H4 (cell line): ENCODE data around the gene SEC24D. TPM values are rescaled to one million over a fixed set of nuclear protein-coding genes. Genes with fewer than 3 reads are reported as not detected.

Experiments used
- DNase-seq: peaks from one replicate; pipeline ENCODE4 v3.0.0-alpha.2; 2015; ENCODE audit warnings: low spot score
- total RNA-seq: library from RNA; depleted of rRNA; stranded (reverse); fragments of >200 nt; shearing (Covaris generic); gene quantifications from 2 replicates; pipeline ENCODE4 v1.2.3, GENCODE V29; 2014; rRNA removed

SEC24D gene
- total RNA-seq, 1 experiment from 2014 or later: 62.8 TPM

GRCh38 chr4:118718511-118719170, 117.3 kb downstream of the SEC24D start:
- DNase-seq: no peak

DNA sequence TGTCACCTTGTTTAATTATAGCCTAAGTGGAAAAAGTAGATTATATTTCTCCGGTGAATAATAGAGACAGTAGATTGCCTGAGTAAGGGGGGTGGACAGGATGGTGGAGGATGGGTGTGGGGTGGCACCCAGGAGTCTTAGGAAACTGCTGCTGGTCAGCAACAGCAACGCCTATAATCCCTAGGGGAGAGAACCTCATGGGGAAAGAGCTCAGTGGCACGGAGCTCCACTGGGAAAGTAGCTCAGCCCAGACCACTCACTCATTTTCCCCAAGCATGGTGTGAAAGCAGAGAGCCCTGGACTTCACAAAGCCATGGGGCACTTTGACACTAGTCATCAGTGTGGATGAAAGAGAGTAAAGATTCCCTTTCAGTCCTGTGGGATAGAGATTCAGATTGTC, 119.6 kb downstream of the SEC24D start:
- DNase-seq: no peak

DNA sequence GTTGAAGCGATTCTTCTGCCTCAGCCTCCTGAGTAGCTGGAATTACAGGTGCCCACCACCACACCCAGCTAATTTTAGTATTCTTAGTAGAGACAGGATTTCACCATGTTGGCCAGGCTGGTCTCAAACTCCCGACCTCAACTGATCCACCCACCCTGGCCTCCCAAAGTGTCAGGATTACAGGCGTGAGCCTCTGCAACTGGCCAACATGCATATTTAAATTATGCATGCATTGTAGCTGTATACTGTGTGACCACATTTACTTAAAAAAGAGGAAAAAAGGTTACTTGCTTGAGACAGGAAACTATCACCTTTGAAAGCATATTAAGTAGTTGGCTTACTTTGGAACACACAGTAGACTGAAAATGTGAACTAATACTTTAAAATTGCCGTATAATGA, 121.2 kb downstream of the SEC24D start:
- DNase-seq: no peak

DNA sequence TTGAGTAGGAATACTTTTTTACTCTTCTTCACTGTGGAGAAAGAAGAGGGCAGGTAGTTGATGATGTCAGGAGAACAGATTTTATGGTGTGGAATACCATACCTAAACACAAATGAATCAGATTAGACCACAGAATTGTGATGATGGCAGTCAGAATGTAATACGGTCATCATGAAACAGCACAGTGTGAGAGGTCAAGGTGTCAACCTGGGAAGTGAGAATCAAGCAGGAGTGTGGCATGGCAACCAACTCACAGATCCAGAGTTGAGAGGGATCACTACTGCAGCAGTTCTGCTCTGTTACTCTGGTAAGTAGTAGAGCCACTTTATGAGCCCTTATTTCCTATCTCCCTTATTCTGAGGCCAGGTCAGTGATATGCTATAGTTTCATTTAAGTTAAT, 123.1 kb downstream of the SEC24D start:
- no peak for DNase-seq

DNA sequence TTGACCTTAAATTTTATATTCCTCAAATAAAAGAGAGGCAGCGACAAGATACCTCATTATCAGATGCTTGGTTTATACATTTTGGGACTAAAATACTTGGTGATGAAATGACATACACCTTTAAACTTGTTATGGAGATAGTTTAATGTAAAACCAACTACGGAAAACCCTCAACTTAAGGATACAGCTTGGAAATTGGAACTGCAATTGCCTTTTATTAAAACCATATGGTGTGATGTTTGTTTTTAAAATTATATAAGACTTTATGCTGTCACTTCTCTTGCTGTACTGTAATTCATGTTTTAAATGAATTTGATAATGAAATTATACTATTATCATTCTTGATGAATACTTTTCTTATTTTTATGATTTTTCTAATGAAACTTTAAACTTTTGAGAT, 124.9 kb downstream of the SEC24D start:
- DNase-seq: no peak

DNA sequence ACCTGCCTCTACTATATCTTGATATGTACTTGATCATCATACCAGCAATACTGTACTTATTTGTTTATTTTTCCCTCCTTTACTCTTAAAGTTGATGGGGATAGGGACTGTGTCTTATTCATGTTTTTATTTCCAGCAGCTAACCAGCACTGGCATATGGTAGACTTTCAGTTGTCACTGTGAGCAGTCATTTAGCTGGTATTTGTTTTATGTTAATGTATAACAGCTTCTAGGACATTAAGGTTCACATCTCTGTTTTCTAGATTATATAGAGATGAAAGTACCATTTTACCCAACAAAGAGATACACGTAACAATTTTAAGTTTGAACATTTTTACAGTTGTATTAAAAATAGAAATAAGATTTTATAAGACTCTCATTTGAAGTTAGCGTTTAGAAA, 132.8 kb downstream of the SEC24D start:
- no peak for DNase-seq

DNA sequence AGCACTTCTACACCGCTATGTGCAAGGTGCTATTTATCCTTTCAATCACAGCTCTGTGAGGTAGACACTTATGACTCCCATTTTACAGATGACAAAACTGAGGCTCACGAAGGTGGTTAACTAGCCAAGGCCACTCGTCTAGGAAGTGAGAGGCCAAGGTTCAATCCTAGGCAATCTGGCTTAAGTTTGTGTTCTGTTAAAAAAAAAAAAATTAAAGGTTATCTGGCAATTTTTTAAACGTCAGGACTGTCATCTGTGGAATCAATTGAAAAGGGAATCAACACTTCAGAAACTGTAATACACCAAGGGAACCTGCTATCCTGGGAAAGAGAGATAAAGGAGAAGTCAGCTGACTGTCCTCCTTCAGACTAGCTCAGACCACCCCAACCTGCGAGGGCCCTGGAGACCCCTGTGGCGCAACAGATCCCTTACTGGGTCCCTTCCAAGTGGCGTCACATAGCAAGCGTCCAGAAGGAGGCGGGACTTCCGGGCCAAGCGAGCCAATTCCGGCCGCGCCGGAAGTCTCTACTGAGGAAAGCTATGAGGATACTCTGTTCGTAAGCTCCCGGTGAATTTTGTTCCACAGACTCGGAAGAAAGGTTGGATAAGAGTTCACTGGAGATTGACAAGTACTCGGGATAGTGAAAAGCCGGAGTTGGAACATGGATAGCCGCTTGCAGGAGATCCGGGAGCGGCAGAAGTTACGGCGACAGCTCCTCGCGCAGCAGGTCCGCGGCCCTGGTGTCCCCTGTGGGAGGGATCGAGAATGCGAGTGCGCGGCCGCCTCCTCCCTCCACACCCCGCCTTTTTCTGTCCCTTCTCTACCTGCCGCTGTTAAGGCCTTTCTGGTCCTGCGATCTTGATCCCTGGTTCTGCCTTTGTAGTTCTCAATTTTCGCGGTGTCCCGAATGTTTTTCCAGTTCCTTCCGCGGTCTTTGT, 150.8 kb downstream of the SEC24D start, which contains the start of gene METTL14:
TSS of gene METTL14 (plus strand) at position 520 of the 939 bp plus-strand sequence. CDS start at position 663, 143 bp downstream.
- DNase-seq: peak; percentile 82

GRCh38 chr4:118683513-118683912, 152.4 kb downstream of the SEC24D start:
- DNase-seq: peak; percentile 24

GRCh38 chr4:118682928-118683327, 153.0 kb downstream of the SEC24D start:
- DNase-seq: peak; percentile 32

DNA sequence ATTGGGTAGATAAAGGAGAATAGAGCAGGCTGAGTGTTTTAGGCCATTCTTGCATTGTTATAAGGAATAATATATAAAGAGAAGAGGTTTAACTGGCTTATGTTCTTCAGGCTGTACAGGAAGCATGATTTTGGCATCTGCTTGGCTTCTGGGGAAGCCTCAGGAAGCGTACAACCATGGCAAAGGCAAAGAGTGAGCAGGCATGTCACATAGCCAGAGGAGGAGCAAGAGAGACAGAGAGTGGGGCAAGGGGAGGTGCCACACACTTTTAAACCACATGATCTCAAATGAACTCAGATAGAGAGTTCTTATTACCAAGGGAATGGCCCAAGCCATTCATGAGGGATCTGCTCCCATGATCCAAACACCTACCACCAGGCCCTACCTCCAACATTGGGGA, 155.1 kb downstream of the SEC24D start:
- no peak for DNase-seq

DNA sequence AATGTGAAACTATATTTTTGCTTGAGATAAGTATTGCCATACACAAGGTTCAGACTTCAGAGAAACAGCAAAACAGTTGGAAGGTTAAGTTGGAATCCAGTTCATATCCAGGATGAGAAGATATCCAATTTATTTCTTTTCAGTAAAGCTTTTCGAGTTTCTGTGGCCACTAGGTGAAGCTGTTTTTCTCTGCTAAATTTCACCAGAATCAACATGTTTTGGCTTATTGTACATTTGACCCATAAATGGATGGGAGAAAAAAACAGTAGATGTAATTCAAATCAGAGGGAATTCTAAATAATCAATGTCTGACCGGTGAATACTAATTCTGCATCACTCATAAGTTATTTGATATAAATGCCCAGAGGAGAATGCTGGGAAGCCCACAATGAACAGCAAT, 159.8 kb downstream of the SEC24D start:
- no peak for DNase-seq

Other genes starting within 250 kb of the SEC24D start
- 8.6 and 38.1 TPM in 2 replicates for gene METTL14, start 150.7 kb downstream of the SEC24D start, total RNA-seq
- 0.45 and 0.95 TPM in 2 replicates for gene SYNPO2, start 52.7 kb upstream of the SEC24D start, total RNA-seq